ENCODE data around the gene ANTXR2.

The ANTXR2 gene

GRCh38 chr4:80069837-80070731 lies 2.9 kb downstream of the ANTXR2 start:
- no peak for DNase-seq (ENCODE audit: low read depth, low spot score)

GRCh38 chr4:80069108-80069836 lies 3.8 kb downstream of the ANTXR2 start:
- no peak for DNase-seq (ENCODE audit: low read depth, low spot score)

- no peak for DNase-seq (ENCODE audit: low read depth, low spot score)
Observed at GRCh38 chr4:80065601-80066000, 7.4 kb downstream of the ANTXR2 start.

GRCh38 chr4:80062527-80062926 lies 10.5 kb downstream of the ANTXR2 start:
- no peak for DNase-seq (ENCODE audit: low read depth, low spot score)

- DNase-seq (ENCODE audit: low read depth, low spot score) = no peak
Observed at GRCh38 chr4:80060804-80061203, 12.2 kb downstream of the ANTXR2 start.

- no peak for DNase-seq (ENCODE audit: low read depth, low spot score)
Observed at GRCh38 chr4:80058740-80059139, 14.3 kb downstream of the ANTXR2 start.

GRCh38 chr4:80054375-80054774 lies 18.7 kb downstream of the ANTXR2 start:
- DNase-seq (ENCODE audit: low read depth, low spot score) = no peak

- no peak for DNase-seq (ENCODE audit: low read depth, low spot score)
Observed at GRCh38 chr4:80053140-80053910, 19.7 kb downstream of the ANTXR2 start.

GRCh38 chr4:80049813-80050534 lies 23.1 kb downstream of the ANTXR2 start:
- no peak for DNase-seq (ENCODE audit: low read depth, low spot score)

GRCh38 chr4:80049402-80049801 lies 23.6 kb downstream of the ANTXR2 start:
- no peak for DNase-seq (ENCODE audit: low read depth, low spot score)

GRCh38 chr4:80045786-80046185 lies 27.2 kb downstream of the ANTXR2 start:
- no peak for DNase-seq (ENCODE audit: low read depth, low spot score)

- DNase-seq (ENCODE audit: low read depth, low spot score) = no peak
Observed at GRCh38 chr4:80043541-80043940, 29.5 kb downstream of the ANTXR2 start.

GRCh38 chr4:80042821-80043220 lies 30.2 kb downstream of the ANTXR2 start:
- DNase-seq (ENCODE audit: low read depth, low spot score) = no peak

- no peak for DNase-seq (ENCODE audit: low read depth, low spot score)
Observed at GRCh38 chr4:80037864-80038263, 35.2 kb downstream of the ANTXR2 start.

GRCh38 chr4:80036949-80037685 lies 35.9 kb downstream of the ANTXR2 start:
- no peak for DNase-seq (ENCODE audit: low read depth, low spot score)

GRCh38 chr4:80036306-80036705 lies 36.7 kb downstream of the ANTXR2 start:
- no peak for DNase-seq (ENCODE audit: low read depth, low spot score)

GRCh38 chr4:80035336-80035735 lies 37.7 kb downstream of the ANTXR2 start:
- no peak for DNase-seq (ENCODE audit: low read depth, low spot score)

GRCh38 chr4:80033581-80033980 lies 39.4 kb downstream of the ANTXR2 start:
- DNase-seq (ENCODE audit: low read depth, low spot score) = no peak

GRCh38 chr4:80029364-80029763 lies 43.7 kb downstream of the ANTXR2 start:
- DNase-seq (ENCODE audit: low read depth, low spot score) = no peak

GRCh38 chr4:80027611-80028010 lies 45.4 kb downstream of the ANTXR2 start:
- DNase-seq (ENCODE audit: low read depth, low spot score) = no peak

- no peak for DNase-seq (ENCODE audit: low read depth, low spot score)
Observed at GRCh38 chr4:80026100-80026499, 46.9 kb downstream of the ANTXR2 start.
